Mesenchymal stem cell (in vitro differentiated cells and primary cell): ENCODE results near the gene CEMIP2.

ENCODE experiments used
- DNase-seq: peaks from one replicate; pipeline ENCODE4 v3.0.0-alpha.2; 2013
- H2AFZ ChIP-seq: one replicate; pipeline ENCODE4 v1.6.1; 2013; ENCODE audit warnings: low read depth, mild to moderate bottlenecking, control low read depth, inconsistent platforms, low read length, moderate library complexity
- H2AK5ac ChIP-seq: 2 replicates; pipeline ENCODE4 v1.6.1; 2013; ENCODE audit warnings: low read length, moderate library complexity, mild to moderate bottlenecking, inconsistent platforms; ENCODE audit not compliant: severe bottlenecking
- H2BK120ac ChIP-seq: one replicate; pipeline ENCODE4 v1.6.1; 2013; ENCODE audit warnings: low read depth, mild to moderate bottlenecking, inconsistent platforms, low read length, moderate library complexity
- H2BK12ac ChIP-seq, 2 experiments: one replicate each; pipeline ENCODE4 v1.6.1; 2013; ENCODE audit warnings: inconsistent platforms in 2 of 2, low read length in 2 of 2, mild to moderate bottlenecking in 2 of 2, moderate library complexity in 2 of 2, control low read depth in 1 of 2
- H2BK15ac ChIP-seq: one replicate; pipeline ENCODE4 v1.6.1; 2013; ENCODE audit warnings: mild to moderate bottlenecking, low read depth, inconsistent platforms; ENCODE audit not compliant: poor library complexity, severe bottlenecking
- H2BK5ac ChIP-seq: 2 replicates; pipeline ENCODE4 v1.6.1; 2013; ENCODE audit warnings: low read depth, mild to moderate bottlenecking, low read length, control low read depth, inconsistent platforms; ENCODE audit not compliant: poor library complexity, severe bottlenecking
- H3K14ac ChIP-seq, 2 experiments: one replicate each; pipeline ENCODE4 v1.6.1; 2013; ENCODE audit warnings: inconsistent platforms in 2 of 2, low read length in 2 of 2, control low read depth in 1 of 2, mild to moderate bottlenecking in 1 of 2, moderate library complexity in 1 of 2
- H3K18ac ChIP-seq, 2 experiments: one replicate each; pipeline ENCODE4 v1.6.1; 2013; ENCODE audit warnings: inconsistent platforms in 2 of 2, low read length in 2 of 2, control low read depth in 1 of 2, low read depth in 1 of 2, mild to moderate bottlenecking in 1 of 2
- H3K23ac ChIP-seq, 2 experiments: one replicate each; pipeline ENCODE4 v1.6.1; 2013; ENCODE audit warnings: inconsistent platforms in 2 of 2, low read length in 2 of 2, mild to moderate bottlenecking in 2 of 2, moderate library complexity in 2 of 2, control low read depth in 1 of 2
- H3K27ac ChIP-seq: 2 replicates; pipeline ENCODE4 v1.5.1; 2013; ENCODE audit warnings: mild to moderate bottlenecking, moderate library complexity, low read length, control low read depth, inconsistent platforms; ENCODE audit not compliant: poor library complexity, severe bottlenecking
- H3K27me3 ChIP-seq, 2 experiments: 2 replicates each; pipeline versions ENCODE4 v1.6.1 to v1.7.0; 2013; ENCODE audit warnings: low read length in 2 of 2, mild to moderate bottlenecking in 2 of 2, moderate library complexity in 2 of 2, control low read depth in 1 of 2, inconsistent platforms in 1 of 2; ENCODE audit not compliant: control insufficient read depth in 1 of 2, insufficient read depth in 1 of 2
- H3K36me3 ChIP-seq, 2 experiments: 2 replicates each; pipeline versions ENCODE4 v1.6.1 to v1.7.0; 2013; ENCODE audit warnings: low read length in 2 of 2, control low read depth in 1 of 2, inconsistent platforms in 1 of 2, low read depth in 1 of 2, mild to moderate bottlenecking in 1 of 2; ENCODE audit not compliant: insufficient read depth in 2 of 2, control insufficient read depth in 1 of 2
- H3K4ac ChIP-seq, 2 experiments: one replicate each; pipeline ENCODE4 v1.6.1; 2013; ENCODE audit warnings: inconsistent platforms in 2 of 2, low read length in 2 of 2, mild to moderate bottlenecking in 2 of 2, moderate library complexity in 2 of 2, control low read depth in 1 of 2, low read depth in 1 of 2
- H3K4me1 ChIP-seq: 2 replicates; pipeline ENCODE4 v1.6.1; 2013; ENCODE audit warnings: low read depth, low read length, control low read depth; ENCODE audit not compliant: control insufficient read depth, insufficient read depth
- H3K4me2 ChIP-seq: 2 replicates; pipeline ENCODE4 v1.6.1; 2013; ENCODE audit warnings: low read length, mild to moderate bottlenecking, inconsistent platforms; ENCODE audit not compliant: poor library complexity, severe bottlenecking
- H3K4me3 ChIP-seq, 2 experiments: 2 replicates each; pipeline versions ENCODE4 v1.5.1 to v1.7.0; 2013; ENCODE audit warnings: low read length in 2 of 2, mild to moderate bottlenecking in 2 of 2, control low read depth in 1 of 2, low read depth in 1 of 2; ENCODE audit not compliant: insufficient read depth in 1 of 2
- H3K79me1 ChIP-seq: replicated peaks from 2 replicates; pipeline ENCODE4 v1.6.1; 2013; ENCODE audit warnings: mild to moderate bottlenecking, control low read depth, low read length, inconsistent platforms; ENCODE audit not compliant: poor library complexity, severe bottlenecking
- H3K9ac ChIP-seq: 2 replicates; pipeline ENCODE4 v1.7.0; 2013; ENCODE audit warnings: mild to moderate bottlenecking, low read length, moderate library complexity
- H3K9me3 ChIP-seq: 2 replicates; pipeline ENCODE4 v1.7.0; 2013; ENCODE audit warnings: mild to moderate bottlenecking, low read length; ENCODE audit not compliant: control insufficient read depth
- H4K8ac ChIP-seq: one replicate; pipeline ENCODE4 v1.6.1; 2013; ENCODE audit warnings: inconsistent platforms, mild to moderate bottlenecking, low read length, moderate library complexity
- H4K91ac ChIP-seq: one replicate; pipeline ENCODE4 v1.6.1; 2013; ENCODE audit warnings: mild to moderate bottlenecking, low read length, inconsistent platforms
- WGBS: methylation state at CpG from one replicate; pipeline ENCODE4 v1.1.7; 2013; ENCODE audit warnings: mixed read lengths; 5-methylcytosine and 5-hydroxymethylcytosine counted together

Gene CEMIP2

GRCh38 chr9:71737455-71737854 is 30.9 kb downstream of the CEMIP2 start:
- Histone ChIP-seq H3K4me1 (peaks cover 3% of the 10 kb centered on the region), H3K9ac (no peak overlapping the region), H3K27ac (no peak overlapping the region), H3K18ac (no peak overlapping the region), H2BK120ac (no peak overlapping the region), H2AFZ (no peak overlapping the region), H3K4me3 (no peak overlapping the region), H2BK12ac (no peak overlapping the region), H4K91ac (no peak overlapping the region), H3K23ac (no peak overlapping the region), H3K4ac (no peak overlapping the region), H2AK5ac (no peak overlapping the region), H3K4me2 (no peak overlapping the region), H3K27me3 (no peaks in the 10 kb centered on the region), H2BK15ac (no peak overlapping the region), H4K8ac (no peak overlapping the region), H2BK5ac (no peak overlapping the region), H3K36me3 (peaks cover 14 to 22% of the 10 kb centered on the region in 2 experiments), H3K14ac (no peak overlapping the region), H3K9me3 (no peaks in the 10 kb centered on the region), H3K79me1 (peaks cover 20% of the 10 kb centered on the region)
- no peak for DNase-seq
- 100% methylated on average over 2 of the region's 2 CpGs for WGBS

GRCh38 chr9:71736236-71736635 is 32.1 kb downstream of the CEMIP2 start:
- H3K27ac ChIP-seq, result no peak overlapping the region
- no peak for DNase-seq
- H3K79me1 ChIP-seq, result peaks cover 20% of the 10 kb centered on the region
- 98% methylated on average over 3 of the region's 4 CpGs for WGBS
- H2AK5ac ChIP-seq, result no peak overlapping the region
- H3K4me3 ChIP-seq, result no peak overlapping the region
- H4K8ac ChIP-seq, result no peak overlapping the region
- H3K4ac ChIP-seq, result no peak overlapping the region
- no peak overlapping the region for H4K91ac ChIP-seq
- no peak overlapping the region for H2BK120ac ChIP-seq
- H2BK5ac ChIP-seq, result no peak overlapping the region
- H3K9ac ChIP-seq, result no peak overlapping the region
- peaks cover 3% of the 10 kb centered on the region for H3K4me1 ChIP-seq
- H2BK15ac ChIP-seq, result no peak overlapping the region
- no peaks in the 10 kb centered on the region for H3K9me3 ChIP-seq
- H3K4me2 ChIP-seq, result no peak overlapping the region
- no peak overlapping the region for H3K18ac ChIP-seq
- H3K14ac ChIP-seq, result no peak overlapping the region
- H3K27me3 ChIP-seq, result no peaks in the 10 kb centered on the region
- no peak overlapping the region for H2BK12ac ChIP-seq
- H3K36me3 ChIP-seq, result peaks cover 17 to 25% of the 10 kb centered on the region in 2 experiments
- H2AFZ ChIP-seq, result no peak overlapping the region
- H3K23ac ChIP-seq, result no peak overlapping the region

- H4K91ac ChIP-seq, result no peak overlapping the region
- peaks cover 21% of the 10 kb centered on the region for H3K79me1 ChIP-seq
- H3K27me3 ChIP-seq, result no peaks in the 10 kb centered on the region
- DNase-seq, result no peak
- no peak overlapping the region for H3K4me3 ChIP-seq
- no peak overlapping the region for H3K27ac ChIP-seq
- H3K4me1 ChIP-seq, result peaks cover 3% of the 10 kb centered on the region
- no peak overlapping the region for H2BK12ac ChIP-seq
- no peak overlapping the region for H3K18ac ChIP-seq
- no peak overlapping the region for H2BK120ac ChIP-seq
- no peak overlapping the region for H2BK15ac ChIP-seq
- no peak overlapping the region for H2AK5ac ChIP-seq
- H3K4me2 ChIP-seq, result no peak overlapping the region
- WGBS, result 86% methylated on average over 2 of the region's 4 CpGs
- no peak overlapping the region for H3K4ac ChIP-seq
- no peak overlapping the region for H3K9ac ChIP-seq
- H3K23ac ChIP-seq, result no peak overlapping the region
- no peaks in the 10 kb centered on the region for H3K9me3 ChIP-seq
- H4K8ac ChIP-seq, result no peak overlapping the region
- H2AFZ ChIP-seq, result no peak overlapping the region
- H3K14ac ChIP-seq, result no peak overlapping the region
- H3K36me3 ChIP-seq, result peaks cover 24 to 30% of the 10 kb centered on the region in 2 experiments
- no peak overlapping the region for H2BK5ac ChIP-seq
These were observed 33.4 kb downstream of the CEMIP2 start for GRCh38 chr9:71734950-71735349.

- Histone ChIP-seq H3K18ac (no peak overlapping the region), H3K79me1 (peaks cover 26% of the 10 kb centered on the region), H2BK120ac (no peak overlapping the region), H3K4me1 (peaks cover 3% of the 10 kb centered on the region), H2BK15ac (no peak overlapping the region), H3K23ac (no peak overlapping the region), H3K4me2 (no peak overlapping the region), H3K4ac (no peak overlapping the region), H3K9me3 (no peaks in the 10 kb centered on the region), H4K8ac (no peak overlapping the region), H3K14ac (no peak overlapping the region), H2AK5ac (no peak overlapping the region), H2AFZ (no peak overlapping the region), H2BK12ac (no peak overlapping the region), H4K91ac (no peak overlapping the region), H3K27ac (no peak overlapping the region), H3K36me3 (peaks cover 31 to 48% of the 10 kb centered on the region in 2 experiments), H3K4me3 (peak overlapping the region in 1 of 2 experiments; percentile 60), H3K27me3 (no peaks in the 10 kb centered on the region), H3K9ac (peak overlapping the region; percentile 66), H2BK5ac (no peak overlapping the region)
- no peak for DNase-seq
- WGBS, result no CpG with 5 or more reads among the region's 1 CpG
These were observed 35.1 kb downstream of the CEMIP2 start for GRCh38 chr9:71733176-71733575.
